ENCODE results near the gene HSPBP1.
"Not testable (repeated sequence)": the region's sequence is repeated elsewhere in the genome, so short reads cannot be mapped to it uniquely, and the experiment has no call there.

HSPBP1 gene

GRCh38 chr19:55279770-55280643 lies at the start of gene HSPBP1:
Gene HSPBP1, minus strand, starts transcription at chr19:55280110. Its CDS starts 502 bp downstream, at chr19:55279608.
- FAIRE-seq, result peak; percentile 98

- not testable (repeated sequence) for FAIRE-seq
Measured at GRCh38 chr19:55328774-55329318, 48.9 kb upstream of the HSPBP1 start.

DNA sequence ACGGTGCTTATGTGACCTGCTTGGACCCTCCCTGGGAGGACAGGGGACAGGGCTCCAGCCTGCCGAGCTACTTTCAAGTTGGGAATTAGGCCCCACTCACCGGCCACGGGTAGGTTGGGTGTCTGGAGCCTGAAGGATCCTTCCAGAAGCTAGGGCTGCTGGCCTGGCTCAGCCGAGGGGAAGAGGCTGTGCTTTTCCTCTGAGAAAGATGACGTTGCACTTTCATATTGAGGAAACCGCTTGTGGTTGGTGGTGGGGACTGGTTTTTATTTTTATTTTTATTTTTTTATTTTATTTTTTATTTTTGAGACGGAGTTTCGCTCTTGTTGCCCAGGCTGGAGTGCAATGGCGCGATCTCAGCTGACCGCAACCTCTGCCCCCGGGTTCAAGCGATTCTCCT lies 45.3 kb upstream of the HSPBP1 start, which contains the start of gene TMEM150B:
TSS of gene TMEM150B (minus strand) at position 170 of the 400 bp plus-strand sequence. CDS start 4,305 bp downstream, outside the sequence.
- no peak for FAIRE-seq

DNA sequence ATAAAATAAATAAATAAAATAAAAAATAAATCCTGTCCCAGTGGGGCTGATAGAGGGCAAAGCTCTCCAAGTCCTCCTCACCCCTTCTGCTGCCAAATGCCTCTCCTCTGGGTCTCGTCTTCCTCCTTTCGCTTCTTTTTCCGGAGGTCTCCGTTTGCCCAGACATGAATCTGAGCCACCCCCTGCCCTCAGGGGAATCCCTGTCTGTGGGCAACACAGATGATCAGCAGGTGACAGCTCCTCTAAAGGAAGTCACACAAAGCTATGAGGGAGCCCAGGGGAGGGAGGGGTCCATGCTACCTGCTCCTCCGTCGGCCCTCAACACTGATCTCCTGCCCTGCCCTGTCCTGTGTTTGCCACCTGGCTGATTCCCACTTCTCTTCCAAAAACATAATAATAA lies 44.8 kb upstream of the HSPBP1 start:
- FAIRE-seq, result no peak

- no peak for FAIRE-seq
Measured at GRCh38 chr19:55322204-55322885, 42.4 kb upstream of the HSPBP1 start.

- FAIRE-seq, result no peak
Measured at GRCh38 chr19:55321466-55322137, 41.7 kb upstream of the HSPBP1 start.

- FAIRE-seq, result no peak
Measured at GRCh38 chr19:55320844-55321419, 41.0 kb upstream of the HSPBP1 start.

GRCh38 chr19:55319785-55320184 lies 39.9 kb upstream of the HSPBP1 start:
- peak; percentile 11 for FAIRE-seq

- FAIRE-seq, result no peak
Measured at GRCh38 chr19:55316646-55317045, 36.7 kb upstream of the HSPBP1 start.

DNA sequence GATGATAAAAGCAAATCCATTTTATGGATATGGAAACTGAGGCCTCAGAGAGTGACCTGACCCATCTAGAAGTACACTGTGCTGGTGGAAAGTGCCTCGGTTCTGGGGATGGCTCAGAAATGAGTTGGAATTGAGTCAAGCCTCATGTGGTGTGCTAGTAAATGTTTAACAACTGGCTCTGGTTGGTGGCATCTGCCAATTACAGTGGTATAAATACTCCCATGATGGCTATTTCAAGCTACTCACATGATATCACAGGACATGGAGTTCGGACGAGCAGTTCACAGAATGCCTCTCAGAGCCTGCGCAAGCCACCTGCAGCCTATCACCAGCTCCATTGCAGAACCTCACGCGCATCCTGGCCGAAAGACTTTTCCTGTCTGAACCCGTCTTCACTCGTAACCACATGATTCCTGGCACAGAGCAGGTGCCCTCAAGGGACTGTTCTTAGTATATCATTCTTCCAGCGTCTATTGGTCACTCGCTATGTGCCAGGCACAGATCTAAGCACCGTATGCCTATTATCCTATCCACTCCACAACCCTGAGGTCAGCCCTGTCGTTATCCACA lies 36.1 kb upstream of the HSPBP1 start:
- FAIRE-seq, result no peak

DNA sequence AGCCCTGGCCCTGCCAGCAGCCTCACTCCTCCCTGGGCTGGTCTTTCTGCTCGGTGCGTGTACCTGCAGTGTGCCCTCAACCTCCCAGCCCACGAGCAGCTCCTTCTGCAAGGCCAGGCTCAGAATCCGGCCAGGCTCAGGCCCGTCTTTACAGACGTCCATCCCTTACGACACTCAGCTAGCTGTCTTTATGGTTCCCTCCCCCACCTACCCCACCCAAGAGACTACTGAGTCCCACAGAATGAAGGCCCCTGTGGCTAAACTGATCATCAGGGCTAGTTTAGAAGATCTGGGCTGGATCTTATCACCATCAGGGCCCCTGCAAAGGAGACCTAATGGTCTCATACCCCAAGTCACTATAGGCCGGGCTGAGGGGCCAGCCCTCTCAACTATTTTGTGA lies 34.5 kb upstream of the HSPBP1 start:
- FAIRE-seq, result no peak

GRCh38 chr19:55312621-55313512 lies 33.0 kb upstream of the HSPBP1 start:
- no peak for FAIRE-seq

- no peak for FAIRE-seq
Measured at GRCh38 chr19:55311797-55312196, 31.9 kb upstream of the HSPBP1 start.

DNA sequence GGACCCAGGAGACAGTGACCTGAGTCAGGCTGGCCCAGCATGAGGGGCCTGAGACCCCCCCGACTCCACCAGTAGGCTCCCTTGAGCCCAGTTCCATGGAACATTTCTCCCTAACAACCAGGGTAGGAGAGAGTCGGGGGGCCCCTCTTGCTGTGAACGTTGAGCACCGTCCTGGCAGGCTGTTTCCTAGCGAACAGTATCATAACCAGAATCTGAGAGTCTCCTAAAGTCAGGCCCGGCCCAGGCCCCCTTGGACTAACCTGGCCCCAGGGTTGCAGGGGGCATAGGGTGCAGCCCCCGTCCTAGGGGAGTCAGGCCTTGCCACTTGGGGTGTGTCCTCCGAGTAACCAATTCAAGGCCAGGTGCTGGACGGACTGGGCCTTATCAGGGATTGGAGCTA lies 31.5 kb upstream of the HSPBP1 start:
- no peak for FAIRE-seq

GRCh38 chr19:55310498-55310897 lies 30.6 kb upstream of the HSPBP1 start:
- FAIRE-seq, result no peak

GRCh38 chr19:55309448-55309847 lies 29.5 kb upstream of the HSPBP1 start:
- FAIRE-seq, result no peak

GRCh38 chr19:55308281-55308680 lies 28.4 kb upstream of the HSPBP1 start:
- no peak for FAIRE-seq

- FAIRE-seq, result no peak
Measured at GRCh38 chr19:55306712-55307111, 26.8 kb upstream of the HSPBP1 start.

- FAIRE-seq, result no peak
Measured at GRCh38 chr19:55305983-55306562, 26.2 kb upstream of the HSPBP1 start.

- no peak for FAIRE-seq
Measured at GRCh38 chr19:55305491-55305890, 25.6 kb upstream of the HSPBP1 start.

GRCh38 chr19:55304980-55305379 lies 25.1 kb upstream of the HSPBP1 start:
- FAIRE-seq, result no peak
